Smooth muscle cell (in vitro differentiated cells): ENCODE data around the gene NEURL3. TPM values are rescaled to one million over a fixed set of nuclear protein-coding genes. Genes with fewer than 3 reads are reported as not detected.

Source experiments
- DNase-seq: peaks from one replicate; lab custom pipeline; 2025; ENCODE audit not compliant: unreplicated experiment; lab: John Stamatoyannopoulos, UW
- H2AFZ ChIP-seq: fragments of 200-600 bp; sonication (generic); 2 replicates; pipeline ENCODE4 v1.6.0; 2016; ENCODE audit warnings: antibody characterized with exemption, low read depth, mild to moderate bottlenecking
- H3F3A ChIP-seq: fragments of 200-600 bp; sonication (generic); 2 replicates; pipeline ENCODE4 v1.6.0; 2017; ENCODE audit warnings: antibody characterized with exemption, low read depth
- H3K27ac ChIP-seq: fragments of 200-600 bp; sonication (generic); 2 replicates; pipeline ENCODE4 v1.5.1; 2016; ENCODE audit warnings: low read depth, mild to moderate bottlenecking
- H3K27me3 ChIP-seq: fragments of 200-600 bp; sonication (generic); 2 replicates; pipeline ENCODE4 v1.6.1; 2016; ENCODE audit warnings: low read depth, mild to moderate bottlenecking
- H3K36me3 ChIP-seq: fragments of 200-600 bp; sonication (generic); 2 replicates; pipeline ENCODE4 v1.5.1; 2016; ENCODE audit warnings: low read depth
- H3K4me1 ChIP-seq: fragments of 200-600 bp; sonication (generic); 2 replicates; pipeline ENCODE4 v1.5.1; 2016; ENCODE audit warnings: low read depth
- H3K4me2 ChIP-seq: fragments of 200-600 bp; sonication (generic); 2 replicates; pipeline ENCODE4 v1.6.0; 2016; ENCODE audit warnings: mild to moderate bottlenecking
- H3K4me3 ChIP-seq: fragments of 200-600 bp; sonication (generic); 2 replicates; pipeline ENCODE4 v1.5.1; 2016; ENCODE audit warnings: mild to moderate bottlenecking
- H3K79me2 ChIP-seq: fragments of 200-600 bp; sonication (generic); 2 replicates; pipeline ENCODE4 v1.6.0; 2016; ENCODE audit warnings: low read depth, mild to moderate bottlenecking
- H3K9ac ChIP-seq: fragments of 200-600 bp; sonication (generic); 2 replicates; pipeline ENCODE4 v1.6.0; 2016; ENCODE audit warnings: low read depth
- H3K9me3 ChIP-seq: fragments of 200-600 bp; sonication (generic); replicated peaks from 2 replicates; pipeline ENCODE4 v1.5.1; 2016; ENCODE audit warnings: low read depth
- H4K20me1 ChIP-seq: fragments of 200-600 bp; sonication (generic); 2 replicates; pipeline ENCODE4 v1.6.0; 2016; ENCODE audit warnings: low read depth
- CTCF ChIP-seq: fragments of 200-600 bp; sonication (generic); IDR thresholded peaks from 2 replicates; pipeline ENCODE4 v1.5.1; 2017; ENCODE audit warnings: borderline replicate concordance, mild to moderate bottlenecking, antibody characterized with exemption; ENCODE audit not compliant: insufficient read depth, poor library complexity, severe bottlenecking
- WGBS: methylation state at CpG from one replicate; pipeline ENCODE4 v1.1.7; 2016; ENCODE audit warnings: low lambda C conversion rate; 5-methylcytosine and 5-hydroxymethylcytosine counted together
- polyA plus RNA-seq: library from polyadenylated mRNA; unstranded; fragments of >200 nt; fragmentation: Nextera tagmentation; extraction: Ambion mirVana; gene quantifications from 2 replicates; pipeline ENCODE4 v1.2.1, GENCODE V29; 2016
- total RNA-seq: library from RNA; depleted of rRNA; stranded (reverse); fragments of >200 nt; gene quantifications from 2 replicates; pipeline ENCODE4 v1.2.3, GENCODE V29; 2014

Gene NEURL3
- total and polyA plus RNA-seq, 2 experiments from 2014 or later: 0.21 TPM; not detected in 1

GRCh38 chr2:96547731-96548171, 42.6 kb upstream of the NEURL3 start:
- H4K20me1 ChIP-seq: peaks cover 14% of the 10 kb centered on the region
- TF ChIP-seq CTCF: no peak
- no peaks in the 10 kb centered on the region for H3F3A ChIP-seq
- H3K9me3 ChIP-seq: no peaks in the 10 kb centered on the region
- no peak overlapping the region for H3K27ac ChIP-seq
- H3K79me2 ChIP-seq: no peaks in the 10 kb centered on the region
- H3K4me1 ChIP-seq: no peaks in the 10 kb centered on the region
- no peaks in the 10 kb centered on the region for H3K36me3 ChIP-seq
- H3K4me3 ChIP-seq: no peak overlapping the region
- no peak overlapping the region for H3K9ac ChIP-seq
- 74% methylated on average over 6 of the region's 6 CpGs for WGBS
- H3K4me2 ChIP-seq: no peak overlapping the region
- no peaks in the 10 kb centered on the region for H3K27me3 ChIP-seq
- DNase-seq: no peak
- H2AFZ ChIP-seq: no peak overlapping the region

- Histone ChIP-seq H3K27ac (no peak overlapping the region), H3K4me1 (no peaks in the 10 kb centered on the region), H3F3A (no peaks in the 10 kb centered on the region), H3K79me2 (no peaks in the 10 kb centered on the region), H3K9me3 (no peaks in the 10 kb centered on the region), H2AFZ (no peak overlapping the region), H3K4me3 (no peak overlapping the region), H3K36me3 (no peaks in the 10 kb centered on the region), H3K9ac (no peak overlapping the region), H3K4me2 (no peak overlapping the region), H4K20me1 (peaks cover 20% of the 10 kb centered on the region), H3K27me3 (no peaks in the 10 kb centered on the region)
- DNase-seq: no peak
- 76% methylated on average over 5 of the region's 7 CpGs for WGBS
- no peak for TF ChIP-seq CTCF
Measured at GRCh38 chr2:96547203-96547641, 42.1 kb upstream of the NEURL3 start.

GRCh38 chr2:96546797-96547196, 41.6 kb upstream of the NEURL3 start:
- DNase-seq: no peak
- H3K36me3 ChIP-seq: no peaks in the 10 kb centered on the region

More at GRCh38 chr2:96546797-96547196, 41.6 kb upstream of the NEURL3 start:
- H3F3A ChIP-seq: no peaks in the 10 kb centered on the region
- H3K27me3 ChIP-seq: no peaks in the 10 kb centered on the region
- TF ChIP-seq CTCF: no peak
- peaks cover 24% of the 10 kb centered on the region for H4K20me1 ChIP-seq
- H3K9me3 ChIP-seq: no peaks in the 10 kb centered on the region
- 97% methylated on average over 7 of the region's 8 CpGs for WGBS
- H3K79me2 ChIP-seq: no peaks in the 10 kb centered on the region
- no peak overlapping the region for H3K4me3 ChIP-seq
- no peak overlapping the region for H3K9ac ChIP-seq
- no peak overlapping the region for H3K27ac ChIP-seq
- no peak overlapping the region for H3K4me2 ChIP-seq
- H3K4me1 ChIP-seq: no peaks in the 10 kb centered on the region
- no peak overlapping the region for H2AFZ ChIP-seq
